ENCODE data around the gene KLK15. TPM values are rescaled to one million over a fixed set of nuclear protein-coding genes. Genes with fewer than 3 reads are reported as not detected.

KLK15 gene
- total and polyA plus RNA-seq, 2 of the 13 experiments (the other 11 are each of a cell fraction or from before 2014, with no cell fraction given): not detected

GRCh38 chr19:50795664-50796073 lies 37.7 kb downstream of the KLK15 start (continued):
- TF ChIP-seq, protein P1, sequence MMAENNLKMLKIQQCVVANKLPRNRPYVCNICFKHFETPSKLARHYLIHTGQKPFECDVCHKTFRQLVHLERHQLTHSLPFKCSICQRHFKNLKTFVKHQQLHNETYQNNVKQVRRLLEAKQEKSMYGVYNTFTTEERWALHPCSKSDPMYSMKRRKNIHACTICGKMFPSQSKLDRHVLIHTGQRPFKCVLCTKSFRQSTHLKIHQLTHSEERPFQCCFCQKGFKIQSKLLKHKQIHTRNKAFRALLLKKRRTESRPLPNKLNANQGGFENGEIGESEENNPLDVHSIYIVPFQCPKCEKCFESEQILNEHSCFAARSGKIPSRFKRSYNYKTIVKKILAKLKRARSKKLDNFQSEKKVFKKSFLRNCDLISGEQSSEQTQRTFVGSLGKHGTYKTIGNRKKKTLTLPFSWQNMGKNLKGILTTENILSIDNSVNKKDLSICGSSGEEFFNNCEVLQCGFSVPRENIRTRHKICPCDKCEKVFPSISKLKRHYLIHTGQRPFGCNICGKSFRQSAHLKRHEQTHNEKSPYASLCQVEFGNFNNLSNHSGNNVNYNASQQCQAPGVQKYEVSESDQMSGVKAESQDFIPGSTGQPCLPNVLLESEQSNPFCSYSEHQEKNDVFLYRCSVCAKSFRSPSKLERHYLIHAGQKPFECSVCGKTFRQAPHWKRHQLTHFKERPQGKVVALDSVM (CRISPR knock-in tag; IDR thresholded peaks at IDR 0.05): peak; percentile 31; the same call in 1 of the 2 replicates
- TF ChIP-seq, protein P2, sequence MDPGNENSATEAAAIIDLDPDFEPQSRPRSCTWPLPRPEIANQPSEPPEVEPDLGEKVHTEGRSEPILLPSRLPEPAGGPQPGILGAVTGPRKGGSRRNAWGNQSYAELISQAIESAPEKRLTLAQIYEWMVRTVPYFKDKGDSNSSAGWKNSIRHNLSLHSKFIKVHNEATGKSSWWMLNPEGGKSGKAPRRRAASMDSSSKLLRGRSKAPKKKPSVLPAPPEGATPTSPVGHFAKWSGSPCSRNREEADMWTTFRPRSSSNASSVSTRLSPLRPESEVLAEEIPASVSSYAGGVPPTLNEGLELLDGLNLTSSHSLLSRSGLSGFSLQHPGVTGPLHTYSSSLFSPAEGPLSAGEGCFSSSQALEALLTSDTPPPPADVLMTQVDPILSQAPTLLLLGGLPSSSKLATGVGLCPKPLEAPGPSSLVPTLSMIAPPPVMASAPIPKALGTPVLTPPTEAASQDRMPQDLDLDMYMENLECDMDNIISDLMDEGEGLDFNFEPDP (CRISPR knock-in tag; conservative IDR thresholded peaks at IDR 0.05): 0 out of 2 replicates have a peak, but pooled peaks have one; percentile 90
- TF ChIP-seq ZNF331 (CRISPR knock-in tag; IDR thresholded peaks at IDR 0.05): no peak

DNA sequence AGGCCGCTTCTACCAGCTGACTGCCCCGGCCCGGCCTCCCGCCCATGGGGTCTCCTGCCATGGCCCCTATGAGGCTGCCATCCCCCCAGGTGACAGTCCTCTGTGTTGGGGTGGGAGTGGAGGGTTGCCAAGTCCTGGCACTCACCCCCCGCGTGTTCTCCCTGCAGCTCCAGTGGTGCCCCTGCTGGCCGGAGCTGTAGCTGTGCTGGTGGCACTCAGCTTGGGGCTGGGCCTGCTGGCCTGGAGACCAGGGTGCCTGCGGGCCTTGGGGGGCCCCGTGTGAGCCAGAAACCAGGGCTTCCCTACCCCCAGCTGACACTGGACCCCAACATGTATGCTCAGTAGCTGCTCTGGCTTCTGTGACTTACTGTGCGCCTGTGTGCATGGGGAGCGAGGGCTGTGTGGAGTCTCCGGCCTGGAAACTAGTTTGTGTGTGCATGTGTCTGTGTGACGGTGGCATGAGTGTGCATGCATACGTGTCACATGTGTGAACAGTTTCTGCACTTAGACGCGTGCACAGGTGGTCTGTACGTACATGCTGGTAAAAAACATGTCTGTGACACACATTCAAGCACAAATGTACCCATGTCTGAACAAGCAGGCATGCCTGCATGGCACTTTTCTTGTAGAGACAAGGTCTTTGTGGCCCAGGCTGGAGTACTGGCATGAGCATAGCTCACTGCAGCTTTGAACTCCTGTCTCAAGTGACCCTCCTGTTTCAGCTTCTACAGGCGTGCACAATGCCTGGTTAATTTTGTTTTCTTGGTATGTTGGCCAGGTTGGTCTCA lies 38.3 kb downstream of the KLK15 start:
- Histone ChIP-seq H3K4me2 (ENCODE audit: low read depth, low read length) (no peak overlapping the region), H2AFZ (ENCODE audit: low read length) (no peak overlapping the region), H3K36me3 (replicated peaks in 1 of 2; ENCODE audit: control insufficient read depth in 1 of 2, insufficient read depth in 2 of 2, low read length in 2 of 2) (peaks cover 20 to 27% of the 10 kb centered on the region in 2 experiments; a peak in 4 of 5 replicates), H3K27me3 (ENCODE audit: control insufficient read depth in 1 of 2, insufficient read depth in 2 of 2, low read length in 2 of 2) (no peaks in the 10 kb centered on the region; a peak in 1 of 5 replicates), H3K79me2 (ENCODE audit: insufficient read depth, low read length) (peaks cover 2% of the 10 kb centered on the region), H3K4me3 (replicated peaks in 1 of 3; ENCODE audit: insufficient read depth in 1 of 3, low read depth in 2 of 3, low read length in 3 of 3) (no peak overlapping the region), H4K20me1 (ENCODE audit: insufficient read depth, low read length) (peaks cover 29% of the 10 kb centered on the region), H3K9me3 (ENCODE audit: low read length) (no peaks in the 10 kb centered on the region), H3K9ac (ENCODE audit: insufficient read depth, low read depth, low read length) (no peak overlapping the region), H3K27ac (ENCODE audit: extremely low read length, insufficient read depth, low read length) (no peak overlapping the region), H3K4me1 (ENCODE audit: insufficient read depth, low read length) (peaks cover 24% of the 10 kb centered on the region)
- intact Hi-C loops (cut with micrococcal nuclease; ENCODE audit: unreplicated experiment) (no loop called here), in situ Hi-C loops (cut with HindIII; ENCODE audit: extremely low pct_ligation_motif_present, low pct_unique_long_range_greater_than_20kb) (loop anchor here (25.0 kb wide), 1 partner anchor 433 kb away; the partner anchor contains the start of gene NAPSA)
- ATAC-seq (peak; percentile 13), FAIRE-seq (no peak), DNase-seq (ENCODE audit: low spot score) (no peak)
- CTCF ChIA-PET (ENCODE audit: low intra/inter-chr PET ratio, low total read pairs): no interaction called here
- TSS peak; percentile 6 for BruUV-seq (replicated peaks)
- 80% methylated on average over 8 of the region's 18 CpGs for WGBS (ENCODE audit: low lambda C conversion rate)
- POLR2A ChIA-PET: interaction anchor here (2.6 kb wide), 1 partner anchor 9 kb away, joined by 27 read pairs; no protein-coding TSS in a partner anchor
- no peak for TF ChIP-seq ZNF350 (CRISPR knock-in tag; IDR thresholded peaks at IDR 0.05; ENCODE audit: borderline replicate concordance, low read depth)
- no peak for TF ChIP-seq ZNF543 (CRISPR knock-in tag; IDR thresholded peaks at IDR 0.05)
- TF ChIP-seq HOXA7 (CRISPR knock-in tag; IDR thresholded peaks at IDR 0.05): 0 out of 2 replicates have a peak, but pooled peaks have one; percentile 78
- peak; percentile 26; the same call in 1 of the 2 replicates for TF ChIP-seq GFI1 (CRISPR knock-in tag; IDR thresholded peaks at IDR 0.05; ENCODE audit: borderline replicate concordance)
- peak; percentile 95 for TF ChIP-seq RBM22 (optimal IDR thresholded peaks at IDR 0.05; ENCODE audit: low read length)
- TF ChIP-seq HOXD1 (CRISPR knock-in tag; IDR thresholded peaks at IDR 0.05): no peak
- peak; percentile 69; the same call in 1 of the 2 replicates for TF ChIP-seq ZNF326 (CRISPR knock-in tag; IDR thresholded peaks at IDR 0.05; ENCODE audit: borderline replicate concordance)
- no peak; the same call in none of the 2 replicates for TF ChIP-seq ZFX (CRISPR knock-in tag; IDR thresholded peaks at IDR 0.05; ENCODE audit: low read depth)
- TF ChIP-seq ZNF263 (CRISPR knock-in tag; IDR thresholded peaks at IDR 0.05): no peak
- TF ChIP-seq ZNF883 (CRISPR knock-in tag; IDR thresholded peaks at IDR 0.05; ENCODE audit: not compliant biosample characterization): no peak
- TF ChIP-seq, protein P2 (CRISPR knock-in tag; conservative IDR thresholded peaks at IDR 0.05): no peak
- TF ChIP-seq SMAD1 (CRISPR knock-in tag; IDR thresholded peaks at IDR 0.05; ENCODE audit: borderline replicate concordance, low read depth): no peak
- TF ChIP-seq POLR2A (IDR thresholded peaks at IDR 0.05; ENCODE audit: insufficient read depth in 1 of 2, low read depth in 2 of 2, low read length in 2 of 2): peak; percentile 45 to 76; a peak in 3 of 4 replicates
- no peak for TF ChIP-seq TBX3 (IDR thresholded peaks at IDR 0.05; ENCODE audit: borderline replicate concordance)
- peak; percentile 36 for TF ChIP-seq YY1 (IDR thresholded peaks at IDR 0.05; ENCODE audit: insufficient read depth, insufficient replicate concordance, low read depth, low read length)
